HCT116 (cell line): ENCODE measurements around the gene ZNRF4.

ENCODE experiments used
- CTCF ChIP-seq, 3 experiments: fragments of 200-600 bp in 1 of 3; sonication (generic) in 1 of 3; IDR thresholded peaks in 2 of 3; conservative IDR thresholded peaks in 1 of 3; 2 replicates each; pipeline ENCODE4 v1.5.1; 2012 to 2017; ENCODE audit warnings: low read depth in 2 of 3, low read length in 2 of 3, antibody characterized with exemption in 1 of 3, borderline replicate concordance in 1 of 3, control low read depth in 1 of 3, mild to moderate bottlenecking in 1 of 3, mixed read lengths in 1 of 3, mixed run types in 1 of 3, moderate library complexity in 1 of 3; ENCODE audit not compliant: insufficient read depth in 1 of 3
- POLR2AphosphoS5 ChIP-seq: IDR thresholded peaks from 2 replicates; pipeline ENCODE4 v1.6.1; 2011; ENCODE audit warnings: mild to moderate bottlenecking, low read depth, low read length, moderate library complexity
- RAD21 ChIP-seq: IDR thresholded peaks from 2 replicates; pipeline ENCODE4 v1.6.1; 2012; ENCODE audit warnings: low read depth, mild to moderate bottlenecking

- TF ChIP-seq POLR2AphosphoS5 (no peak), RAD21 (no peak), CTCF (IDR thresholded peaks at IDR 0.05 in 2 of 3, conservative IDR thresholded peaks at IDR 0.05 in 1 of 3; ENCODE audit: borderline replicate concordance in 1 of 3, insufficient read depth in 1 of 3, low read depth in 2 of 3, low read length in 2 of 3) (no peak)
Observed at GRCh38 chr19:5466814-5467291, 11.6 kb downstream of the ZNRF4 start.
